Panc1 (cell line): Measurements from ENCODE around the gene FIGNL2. TPM values are rescaled to one million over a fixed set of nuclear protein-coding genes. Genes with fewer than 3 reads are reported as not detected.

Source experiments
- ATAC-seq: fragments of 200-7000 bp; cut with Tn5 transposase; 2 replicates; pipeline ENCODE4 v1.9.1; 2020; ENCODE audit warnings: mild to moderate bottlenecking, moderate library complexity
- BruUV-seq: library from RNA; stranded (reverse); fragments of 400-500 nt; replicated peaks from 2 replicates; lab custom pipeline; 2021; lab: Mats Ljungman, UMichigan
- CTCF ChIA-PET: fragments of 300-600 bp; sonication (Branson Sonifier 250); formaldehyde crosslinking; loops from one replicate; lab custom pipeline; 2022; ENCODE audit warnings: antibody characterized with exemption; lab: Charles Lee
- POLR2A ChIA-PET: fragments of 300-600 bp; sonication (Branson Sonifier 250); formaldehyde crosslinking; loops from one replicate; lab custom pipeline; 2022; ENCODE audit warnings: antibody characterized with exemption; lab: Charles Lee
- DNase-seq: peaks from one replicate; pipeline ENCODE4 v3.0.0-alpha.2; 2010; ENCODE audit warnings: low read depth, low spot score
- H3K27ac ChIP-seq: 2 replicates; pipeline ENCODE4 v1.5.1; 2011; ENCODE audit warnings: mild to moderate bottlenecking, low read length, inconsistent platforms
- H3K27me3 ChIP-seq: fragments of 200-500 bp; sonication (Bioruptor generic); 2 replicates; pipeline ENCODE4 v1.6.0; 2014; ENCODE audit warnings: low read length, inconsistent platforms; ENCODE audit not compliant: control insufficient read depth, insufficient read depth
- H3K36me3 ChIP-seq: fragments of 200-500 bp; sonication (Bioruptor generic); 2 replicates; pipeline ENCODE4 v1.5.1; 2014; ENCODE audit warnings: inconsistent platforms, mild to moderate bottlenecking, low read length, moderate library complexity; ENCODE audit not compliant: control insufficient read depth, insufficient read depth
- H3K4me1 ChIP-seq: 2 replicates; pipeline ENCODE4 v1.5.1; 2011; ENCODE audit warnings: inconsistent platforms, mild to moderate bottlenecking, low read length, moderate library complexity; ENCODE audit not compliant: control insufficient read depth, insufficient read depth
- H3K4me3 ChIP-seq, 2 experiments: 2 replicates each; pipeline ENCODE4 v1.5.1; 2011 to 2012; ENCODE audit warnings: low read depth in 2 of 2, low read length in 2 of 2, mild to moderate bottlenecking in 2 of 2, inconsistent platforms in 1 of 2, moderate library complexity in 1 of 2
- H3K9me3 ChIP-seq: fragments of 200-500 bp; sonication (Bioruptor generic); 2 replicates; pipeline ENCODE4 v1.5.1; 2014; ENCODE audit warnings: low read depth, mild to moderate bottlenecking, inconsistent platforms, low read length, moderate library complexity; ENCODE audit not compliant: control insufficient read depth, insufficient read depth
- POLR2AphosphoS5 ChIP-seq: IDR thresholded peaks from 2 replicates; pipeline ENCODE4 v1.6.1; 2012; ENCODE audit warnings: mild to moderate bottlenecking, low read depth, low read length, moderate library complexity
- SIN3A ChIP-seq: IDR thresholded peaks from 2 replicates; pipeline ENCODE4 v1.6.1; 2012; ENCODE audit warnings: low read depth, mild to moderate bottlenecking, low read length, moderate library complexity, borderline replicate concordance; ENCODE audit not compliant: insufficient read depth
- TCF7L2 ChIP-seq: IDR thresholded peaks from 2 replicates; pipeline ENCODE4 v1.6.1; 2011; ENCODE audit warnings: mild to moderate bottlenecking, low read depth, low read length, inconsistent platforms
- in situ Hi-C: cut with HindIII; loops from 2 replicates; pipeline ENCODE4 v1.10.0; 2016; ENCODE audit warnings: low sequenced_read_pairs, low pct_unique_long_range_greater_than_20kb
- intact Hi-C: fragments of 100-400 bp; cut with micrococcal nuclease; formaldehyde crosslinking; loops from one replicate; pipeline ENCODE4 v1.10.0; 2022; ENCODE audit not compliant: unreplicated experiment
- total RNA-seq: library from RNA; stranded (reverse); gene quantifications from one replicate; pipeline ENCODE4 v1.2.1, GENCODE V29; 2021; ENCODE audit not compliant: unreplicated experiment
- TF ChIP-seq, protein P1 (sequence below): fragments of 450-650 bp; IDR thresholded peaks from 2 replicates; pipeline ENCODE4 v1.5.1; 2017; ENCODE audit warnings: mild to moderate bottlenecking
- TF ChIP-seq, protein P2 (sequence below), 2 experiments: IDR thresholded peaks; 2 replicates each; pipeline ENCODE4 v1.6.1; 2011 to 2012; ENCODE audit warnings: low read depth in 2 of 2, control low read depth in 1 of 2, low read length in 1 of 2, mild to moderate bottlenecking in 1 of 2, moderate library complexity in 1 of 2; ENCODE audit not compliant: insufficient read depth in 1 of 2

The FIGNL2 gene
- total RNA-seq, 1 experiment from 2014 or later, result 0.23 TPM

DNA sequence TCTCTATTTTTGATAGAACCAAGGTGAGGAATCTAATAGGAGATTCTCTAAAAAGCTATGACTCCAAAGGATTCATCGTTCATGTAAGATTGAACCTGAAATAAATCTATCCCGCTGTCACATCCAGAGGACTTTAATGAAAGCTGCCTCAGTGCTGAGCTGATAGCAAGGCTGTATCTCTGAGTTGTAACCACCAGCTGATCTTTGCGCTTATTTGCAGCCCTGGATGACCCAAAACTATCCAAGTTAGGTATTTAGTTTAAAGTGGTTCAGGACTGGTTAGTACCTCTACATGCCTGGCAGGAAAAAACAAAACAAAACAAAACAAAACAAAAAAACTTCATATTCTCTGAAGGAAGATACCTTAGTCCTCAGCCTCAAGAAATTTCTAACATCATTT, 30.6 kb upstream of the FIGNL2 start:
- DNase-seq (no peak), ATAC-seq (no peak)
- in situ Hi-C loops, result no loop called here
- H3K27me3 ChIP-seq, result no peaks in the 10 kb centered on the region
- TF ChIP-seq POLR2AphosphoS5 (no peak), SIN3A (no peak), TCF7L2 (no peak)
- TF ChIP-seq, protein P1, sequence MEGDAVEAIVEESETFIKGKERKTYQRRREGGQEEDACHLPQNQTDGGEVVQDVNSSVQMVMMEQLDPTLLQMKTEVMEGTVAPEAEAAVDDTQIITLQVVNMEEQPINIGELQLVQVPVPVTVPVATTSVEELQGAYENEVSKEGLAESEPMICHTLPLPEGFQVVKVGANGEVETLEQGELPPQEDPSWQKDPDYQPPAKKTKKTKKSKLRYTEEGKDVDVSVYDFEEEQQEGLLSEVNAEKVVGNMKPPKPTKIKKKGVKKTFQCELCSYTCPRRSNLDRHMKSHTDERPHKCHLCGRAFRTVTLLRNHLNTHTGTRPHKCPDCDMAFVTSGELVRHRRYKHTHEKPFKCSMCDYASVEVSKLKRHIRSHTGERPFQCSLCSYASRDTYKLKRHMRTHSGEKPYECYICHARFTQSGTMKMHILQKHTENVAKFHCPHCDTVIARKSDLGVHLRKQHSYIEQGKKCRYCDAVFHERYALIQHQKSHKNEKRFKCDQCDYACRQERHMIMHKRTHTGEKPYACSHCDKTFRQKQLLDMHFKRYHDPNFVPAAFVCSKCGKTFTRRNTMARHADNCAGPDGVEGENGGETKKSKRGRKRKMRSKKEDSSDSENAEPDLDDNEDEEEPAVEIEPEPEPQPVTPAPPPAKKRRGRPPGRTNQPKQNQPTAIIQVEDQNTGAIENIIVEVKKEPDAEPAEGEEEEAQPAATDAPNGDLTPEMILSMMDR, result no peak
- TF ChIP-seq, protein P2, sequence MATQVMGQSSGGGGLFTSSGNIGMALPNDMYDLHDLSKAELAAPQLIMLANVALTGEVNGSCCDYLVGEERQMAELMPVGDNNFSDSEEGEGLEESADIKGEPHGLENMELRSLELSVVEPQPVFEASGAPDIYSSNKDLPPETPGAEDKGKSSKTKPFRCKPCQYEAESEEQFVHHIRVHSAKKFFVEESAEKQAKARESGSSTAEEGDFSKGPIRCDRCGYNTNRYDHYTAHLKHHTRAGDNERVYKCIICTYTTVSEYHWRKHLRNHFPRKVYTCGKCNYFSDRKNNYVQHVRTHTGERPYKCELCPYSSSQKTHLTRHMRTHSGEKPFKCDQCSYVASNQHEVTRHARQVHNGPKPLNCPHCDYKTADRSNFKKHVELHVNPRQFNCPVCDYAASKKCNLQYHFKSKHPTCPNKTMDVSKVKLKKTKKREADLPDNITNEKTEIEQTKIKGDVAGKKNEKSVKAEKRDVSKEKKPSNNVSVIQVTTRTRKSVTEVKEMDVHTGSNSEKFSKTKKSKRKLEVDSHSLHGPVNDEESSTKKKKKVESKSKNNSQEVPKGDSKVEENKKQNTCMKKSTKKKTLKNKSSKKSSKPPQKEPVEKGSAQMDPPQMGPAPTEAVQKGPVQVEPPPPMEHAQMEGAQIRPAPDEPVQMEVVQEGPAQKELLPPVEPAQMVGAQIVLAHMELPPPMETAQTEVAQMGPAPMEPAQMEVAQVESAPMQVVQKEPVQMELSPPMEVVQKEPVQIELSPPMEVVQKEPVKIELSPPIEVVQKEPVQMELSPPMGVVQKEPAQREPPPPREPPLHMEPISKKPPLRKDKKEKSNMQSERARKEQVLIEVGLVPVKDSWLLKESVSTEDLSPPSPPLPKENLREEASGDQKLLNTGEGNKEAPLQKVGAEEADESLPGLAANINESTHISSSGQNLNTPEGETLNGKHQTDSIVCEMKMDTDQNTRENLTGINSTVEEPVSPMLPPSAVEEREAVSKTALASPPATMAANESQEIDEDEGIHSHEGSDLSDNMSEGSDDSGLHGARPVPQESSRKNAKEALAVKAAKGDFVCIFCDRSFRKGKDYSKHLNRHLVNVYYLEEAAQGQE (IDR thresholded peaks at IDR 0.05; ENCODE audit: insufficient read depth in 1 of 2, low read depth in 2 of 2, low read length in 1 of 2), result no peak
- no peaks in the 10 kb centered on the region for H3K4me1 ChIP-seq
- intact Hi-C loops, result no loop called here
- no peak overlapping the region for H3K4me3 ChIP-seq
- CTCF ChIA-PET, result interaction anchor here (0.9 kb wide), 1 partner anchor 9 kb away, joined by 3 read pairs; the partner anchor contains the start of gene ANKRD33
- H3K27ac ChIP-seq, result no peak overlapping the region
- H3K36me3 ChIP-seq, result no peaks in the 10 kb centered on the region
- no TSS peak for BruUV-seq
- POLR2A ChIA-PET, result no interaction called here
- no peaks in the 10 kb centered on the region for H3K9me3 ChIP-seq

DNA sequence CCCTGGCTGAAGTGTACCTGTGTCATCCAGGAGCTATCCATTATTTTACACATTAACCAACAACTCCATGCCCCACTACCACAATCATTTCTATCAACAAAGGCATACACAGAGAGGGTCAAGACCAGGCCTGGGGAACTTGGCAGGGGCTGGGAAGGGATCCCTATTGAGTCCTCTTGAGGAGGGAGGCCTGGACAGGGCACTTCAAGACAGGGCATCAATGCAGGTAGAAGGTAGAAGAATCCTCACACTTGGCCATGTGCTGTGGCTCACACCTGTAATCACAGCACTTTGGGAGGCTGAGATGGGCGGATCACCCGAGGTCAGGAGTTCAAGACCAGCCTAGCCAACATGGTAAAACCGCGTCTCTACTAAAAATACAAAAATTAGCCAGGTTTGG, 26.0 kb upstream of the FIGNL2 start:
- POLR2A ChIA-PET, result no interaction called here
- Histone ChIP-seq H3K36me3 (no peaks in the 10 kb centered on the region), H3K4me1 (no peaks in the 10 kb centered on the region), H3K9me3 (no peaks in the 10 kb centered on the region), H3K27ac (no peak overlapping the region), H3K4me3 (no peak overlapping the region), H3K27me3 (no peaks in the 10 kb centered on the region)
- no TSS peak for BruUV-seq
- CTCF ChIA-PET, result interaction anchor here (0.6 to 1.8 kb wide), 5 partner anchors 13 to 57 kb away, joined by 3 to 11 read pairs (median 5); no protein-coding TSS in a partner anchor
- ATAC-seq (no peak), DNase-seq (no peak)
- intact Hi-C loops, result no loop called here
- no peak for TF ChIP-seq SIN3A
- TF ChIP-seq, protein P1, result no peak
- TF ChIP-seq POLR2AphosphoS5, result no peak
- TF ChIP-seq, protein P2 (IDR thresholded peaks at IDR 0.05; ENCODE audit: insufficient read depth in 1 of 2, low read depth in 2 of 2, low read length in 1 of 2), result no peak
- TF ChIP-seq TCF7L2, result no peak
- in situ Hi-C loops, result no loop called here
